ENCODE measurements around the gene PGLYRP2. TPM values are rescaled to one million over a fixed set of nuclear protein-coding genes. Genes with fewer than 3 reads are reported as not detected.

The PGLYRP2 gene
- total and polyA plus RNA-seq, 9 of the 15 experiments (the other 6 are each of a cell fraction or from before 2014, with no cell fraction given) = not detected

GRCh38 chr19:15438577-15438976 lies 40.7 kb downstream of the PGLYRP2 start:
- BruUV-seq (replicated peaks) = no TSS peak
- no peaks in the 10 kb centered on the region for H3K9me1 ChIP-seq (ENCODE audit: control insufficient read depth, insufficient read depth, low read length)
- no peak for ATAC-seq
- no peak overlapping the region for H2AFZ ChIP-seq (ENCODE audit: low read depth, low read length)
- no peak overlapping the region for H3K4me2 ChIP-seq (ENCODE audit: insufficient read depth, low read length)
- peaks cover 7 to 37% of the 10 kb centered on the region in 2 experiments for H3K4me1 ChIP-seq (replicated peaks in 1 of 2; ENCODE audit: control insufficient read depth in 2 of 2, insufficient read depth in 2 of 2, low read length in 2 of 2)
- no peak for DNase-seq (ENCODE audit: extremely low read depth in 1 of 4, low spot score in 3 of 4)
- POLR2A ChIA-PET = interaction anchor here (0.6 to 1.0 kb wide), 2 partner anchors 14 to 19 kb away, joined by 3 read pairs; no protein-coding TSS in a partner anchor
- H3K9me3 ChIP-seq (replicated peaks; ENCODE audit: control insufficient read depth, insufficient read depth, low read depth, low read length) = no peaks in the 10 kb centered on the region
- H3K27ac ChIP-seq (ENCODE audit: extremely low read depth, low read depth, low read length) = no peak overlapping the region
- CTCF ChIA-PET (ENCODE audit: low intra/inter-chr PET ratio) = no interaction called here
- peak overlapping the region in 1 of 2 experiments; percentile 74; a peak in 1 of 4 replicates for H3K9ac ChIP-seq (ENCODE audit: insufficient read depth in 1 of 2, low read depth in 2 of 2, low read length in 2 of 2)
- WGBS (ENCODE audit: insufficient coverage, low coverage, missing lambda C conversion rate) = 37% methylated on average over 27 of the region's 27 CpGs
- intact Hi-C loops (cut with micrococcal nuclease) (no loop called here), in situ Hi-C loops (cut with MboI) (no loop called here)
- H3K36me3 ChIP-seq (ENCODE audit: control insufficient read depth, insufficient read depth, low read length) = no peaks in the 10 kb centered on the region
- H4K20me1 ChIP-seq (replicated peaks; ENCODE audit: control insufficient read depth, insufficient read depth, low read length) = no peaks in the 10 kb centered on the region
- no peak for FAIRE-seq
- no peaks in the 10 kb centered on the region for H3K79me2 ChIP-seq (ENCODE audit: control insufficient read depth, insufficient read depth, low read length)
- no peak overlapping the region for H3K4me3 ChIP-seq
- no peak for TF ChIP-seq NEUROD1 (IDR thresholded peaks at IDR 0.05; ENCODE audit: borderline replicate concordance, low read depth, low read length, partially characterized antibody)
- TF ChIP-seq ZKSCAN8 (CRISPR knock-in tag; IDR thresholded peaks at IDR 0.05) = no peak
- TF ChIP-seq SNRNP70 (optimal IDR thresholded peaks at IDR 0.05; ENCODE audit: low read depth, low read length) = no peak
- peak; percentile 43 for TF ChIP-seq EGR1 (conservative IDR thresholded peaks at IDR 0.05)
- no peak for TF ChIP-seq NKRF (IDR thresholded peaks at IDR 0.05; ENCODE audit: borderline replicate concordance)
- TF ChIP-seq CHD4 (IDR thresholded peaks at IDR 0.05; ENCODE audit: insufficient read depth, insufficient replicate concordance, low read depth, low read length, poor library complexity, severe bottlenecking) = no peak
- TF ChIP-seq GTF2B (IDR thresholded peaks at IDR 0.05; ENCODE audit: extremely low read depth, insufficient read length) = no peak
- TF ChIP-seq MAZ (CRISPR knock-in tag; conservative IDR thresholded peaks at IDR 0.05 in 1 of 2, IDR thresholded peaks at IDR 0.05 in 1 of 2) = no peak
- peaks cover 14 to 38% of the 10 kb centered on the region in 2 experiments; a peak in 4 of 5 replicates for H3K27me3 ChIP-seq (ENCODE audit: control insufficient read depth in 2 of 2, insufficient read depth in 2 of 2, low read length in 2 of 2)
